ENCODE measurements around the gene PRSS23. TPM values are rescaled to one million over a fixed set of nuclear protein-coding genes. Genes with fewer than 3 reads are reported as not detected.

Gene PRSS23
- total RNA-seq, 4 donors from 2014 or later: 34.5 to 87.2 (median 68.8) TPM

DNA sequence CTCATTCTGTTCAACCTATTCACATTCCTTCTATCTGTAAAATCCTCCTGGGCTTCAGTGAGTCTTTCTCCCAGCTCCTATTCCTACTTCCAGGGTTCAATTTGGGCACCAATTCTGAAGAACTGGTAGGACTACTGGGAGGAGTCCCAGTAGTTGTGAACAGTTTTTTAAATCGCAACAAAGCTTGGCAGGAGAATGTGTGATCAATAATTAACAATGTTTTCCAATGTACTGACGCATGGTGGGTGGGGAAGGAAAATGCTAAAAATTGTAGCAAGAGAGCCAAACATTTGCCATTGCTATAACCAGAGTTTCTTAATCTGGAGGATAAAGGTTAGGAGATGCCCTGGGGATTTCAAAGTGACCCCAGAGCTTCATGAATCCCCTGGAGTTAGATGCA is 27.3 kb upstream of the PRSS23 start:
- Histone ChIP-seq H3K4me3 (no peak overlapping the region), H3K27me3 (no peaks in the 10 kb centered on the region), H3K27ac (no peak overlapping the region), H3K36me3 (no peaks in the 10 kb centered on the region), H3K4me1 (no peaks in the 10 kb centered on the region), H3K9me3 (no peaks in the 10 kb centered on the region)
- no peak for ATAC-seq
- TF ChIP-seq POLR2A (IDR thresholded peaks at IDR 0.05): no peak
- no peak for TF ChIP-seq POLR2AphosphoS5 (IDR thresholded peaks at IDR 0.05)
- TF ChIP-seq EP300 (IDR thresholded peaks at IDR 0.05): no peak
- TF ChIP-seq, protein P1, sequence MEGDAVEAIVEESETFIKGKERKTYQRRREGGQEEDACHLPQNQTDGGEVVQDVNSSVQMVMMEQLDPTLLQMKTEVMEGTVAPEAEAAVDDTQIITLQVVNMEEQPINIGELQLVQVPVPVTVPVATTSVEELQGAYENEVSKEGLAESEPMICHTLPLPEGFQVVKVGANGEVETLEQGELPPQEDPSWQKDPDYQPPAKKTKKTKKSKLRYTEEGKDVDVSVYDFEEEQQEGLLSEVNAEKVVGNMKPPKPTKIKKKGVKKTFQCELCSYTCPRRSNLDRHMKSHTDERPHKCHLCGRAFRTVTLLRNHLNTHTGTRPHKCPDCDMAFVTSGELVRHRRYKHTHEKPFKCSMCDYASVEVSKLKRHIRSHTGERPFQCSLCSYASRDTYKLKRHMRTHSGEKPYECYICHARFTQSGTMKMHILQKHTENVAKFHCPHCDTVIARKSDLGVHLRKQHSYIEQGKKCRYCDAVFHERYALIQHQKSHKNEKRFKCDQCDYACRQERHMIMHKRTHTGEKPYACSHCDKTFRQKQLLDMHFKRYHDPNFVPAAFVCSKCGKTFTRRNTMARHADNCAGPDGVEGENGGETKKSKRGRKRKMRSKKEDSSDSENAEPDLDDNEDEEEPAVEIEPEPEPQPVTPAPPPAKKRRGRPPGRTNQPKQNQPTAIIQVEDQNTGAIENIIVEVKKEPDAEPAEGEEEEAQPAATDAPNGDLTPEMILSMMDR (IDR thresholded peaks at IDR 0.05): no peak
- 68 to 85% methylated on average over 2 of the region's 2 CpGs for WGBS, 2 donors (ENCODE audit: low coverage in 1 of 2)

DNA sequence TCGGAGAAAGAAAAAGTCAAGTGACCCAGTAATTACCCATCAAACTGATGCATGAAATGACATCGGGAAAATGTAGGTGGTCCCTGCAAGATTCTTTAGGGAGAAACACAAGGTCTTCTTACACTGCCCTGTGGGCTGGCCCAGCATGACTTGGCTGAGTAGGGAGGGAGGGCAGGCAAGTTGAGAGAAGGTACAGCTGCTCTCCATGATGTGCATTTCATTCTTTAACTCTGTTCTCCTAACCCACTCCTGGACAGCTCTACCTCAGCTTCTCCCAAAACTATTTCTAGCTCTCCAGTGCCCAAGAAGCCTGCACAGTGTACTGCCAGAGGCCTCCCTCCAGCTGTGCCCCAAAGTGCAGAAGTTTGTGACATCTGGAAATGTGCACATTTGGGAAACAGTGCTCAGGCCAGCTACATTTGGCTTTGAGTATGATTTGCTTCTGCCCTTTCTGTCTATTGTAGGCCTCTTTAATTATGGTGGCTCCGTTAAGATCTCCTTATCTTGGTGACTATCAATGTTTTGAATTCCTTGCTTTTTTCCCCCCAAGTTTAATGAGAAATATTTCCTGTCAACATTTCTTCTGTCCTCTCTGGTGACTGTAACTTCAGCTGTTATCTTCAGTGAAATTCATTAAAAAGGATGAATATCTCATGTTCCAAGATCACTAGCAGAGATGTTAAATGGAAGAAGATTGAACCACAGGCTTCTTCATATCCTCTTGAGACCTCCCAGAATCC is 26.7 kb upstream of the PRSS23 start:
- TF ChIP-seq, protein P1 (IDR thresholded peaks at IDR 0.05): no peak
- no peak for TF ChIP-seq POLR2A (IDR thresholded peaks at IDR 0.05)
- no peak for TF ChIP-seq EP300 (IDR thresholded peaks at IDR 0.05)
- no peak for TF ChIP-seq POLR2AphosphoS5 (IDR thresholded peaks at IDR 0.05)
- no peaks in the 10 kb centered on the region for H3K9me3 ChIP-seq
- ATAC-seq: no peak
- no peaks in the 10 kb centered on the region for H3K36me3 ChIP-seq
- H3K27ac ChIP-seq: no peak overlapping the region
- no peaks in the 10 kb centered on the region for H3K4me1 ChIP-seq
- 75 to 88% methylated on average over 1 to 3 of the region's 3 CpGs for WGBS, 2 donors (ENCODE audit: low coverage in 1 of 2)
- no peak overlapping the region for H3K4me3 ChIP-seq
- H3K27me3 ChIP-seq: no peaks in the 10 kb centered on the region

DNA sequence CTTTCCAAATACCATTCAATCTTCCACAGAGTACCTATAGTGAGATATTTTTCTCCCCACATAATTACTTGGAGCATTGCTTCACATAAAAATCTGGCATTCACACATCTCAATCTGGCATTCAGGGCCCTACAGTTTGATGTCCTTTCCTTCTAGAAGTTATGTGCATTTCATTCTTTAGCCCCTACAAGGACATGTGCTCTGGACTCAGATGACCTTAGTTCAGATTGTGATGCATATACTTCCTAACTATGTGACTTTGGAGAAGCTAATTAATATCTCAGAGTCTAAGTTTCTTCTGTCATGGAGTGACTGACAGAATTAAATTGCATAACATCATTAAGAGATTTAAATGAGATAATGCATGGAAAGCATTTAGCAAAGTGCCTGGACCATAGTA is 25.9 kb upstream of the PRSS23 start:
- Histone ChIP-seq H3K27ac (no peak overlapping the region), H3K4me3 (no peak overlapping the region), H3K36me3 (no peaks in the 10 kb centered on the region), H3K9me3 (no peaks in the 10 kb centered on the region), H3K27me3 (no peaks in the 10 kb centered on the region), H3K4me1 (no peaks in the 10 kb centered on the region)
- no peak for TF ChIP-seq POLR2A (IDR thresholded peaks at IDR 0.05)
- TF ChIP-seq, protein P1 (IDR thresholded peaks at IDR 0.05): no peak
- TF ChIP-seq POLR2AphosphoS5 (IDR thresholded peaks at IDR 0.05): no peak
- TF ChIP-seq EP300 (IDR thresholded peaks at IDR 0.05): no peak
- ATAC-seq: no peak

DNA sequence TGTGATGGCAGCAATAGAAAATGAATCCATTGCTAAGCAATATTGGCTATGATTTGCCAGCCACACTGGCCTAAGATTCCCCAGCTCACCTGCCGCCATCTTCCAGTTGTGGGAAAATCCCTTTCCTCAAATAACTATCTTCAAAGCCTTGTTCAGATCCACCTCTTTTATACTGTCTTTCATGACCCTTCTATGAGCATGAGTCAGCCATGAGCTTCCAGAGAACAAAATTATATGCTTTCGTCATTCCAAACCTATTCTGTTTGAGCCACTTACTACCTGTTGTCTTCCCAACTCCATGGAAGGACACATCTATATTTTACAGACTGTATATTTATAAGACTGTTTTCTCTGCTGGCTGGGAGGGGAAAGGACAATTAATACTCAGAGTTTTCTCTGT is 25.0 kb upstream of the PRSS23 start:
- no peaks in the 10 kb centered on the region for H3K9me3 ChIP-seq
- TF ChIP-seq POLR2A (IDR thresholded peaks at IDR 0.05): no peak
- no peak for TF ChIP-seq POLR2AphosphoS5 (IDR thresholded peaks at IDR 0.05)
- TF ChIP-seq, protein P1 (IDR thresholded peaks at IDR 0.05): no peak
- no peak for TF ChIP-seq EP300 (IDR thresholded peaks at IDR 0.05)
- no peak for ATAC-seq
- WGBS, 2 donors (ENCODE audit: low coverage in 1 of 2): 93 to 94% methylated on average over 2 of the region's 2 CpGs
- H3K4me3 ChIP-seq: no peak overlapping the region
- H3K36me3 ChIP-seq: no peaks in the 10 kb centered on the region
- H3K27me3 ChIP-seq: no peaks in the 10 kb centered on the region
- no peaks in the 10 kb centered on the region for H3K4me1 ChIP-seq
- H3K27ac ChIP-seq: no peak overlapping the region

DNA sequence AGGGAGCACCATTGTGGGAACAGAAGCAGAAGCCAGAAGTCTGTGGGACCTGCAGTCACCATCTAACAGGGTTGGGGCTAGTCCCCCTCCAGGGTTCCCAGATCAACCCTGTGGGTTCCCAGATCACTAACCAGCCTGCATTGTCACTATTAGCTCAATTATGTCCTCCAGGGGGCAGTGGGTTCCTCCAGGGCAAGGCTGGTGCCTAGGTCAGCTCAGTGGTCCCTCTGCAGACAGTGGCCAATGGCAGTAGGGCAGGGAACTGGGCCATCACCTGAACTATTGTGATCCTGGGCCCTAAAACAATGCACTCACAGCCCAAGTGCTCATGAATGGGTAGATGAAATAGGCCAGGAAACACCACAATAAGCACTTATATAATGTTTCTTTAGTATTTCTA is 18.8 kb upstream of the PRSS23 start:
- H3K4me1 ChIP-seq: no peaks in the 10 kb centered on the region
- no peak for TF ChIP-seq EP300 (IDR thresholded peaks at IDR 0.05)
- no peak for TF ChIP-seq POLR2AphosphoS5 (IDR thresholded peaks at IDR 0.05)
- no peak for TF ChIP-seq POLR2A (IDR thresholded peaks at IDR 0.05)
- TF ChIP-seq, protein P1 (IDR thresholded peaks at IDR 0.05): no peak
- ATAC-seq: no peak
- no peaks in the 10 kb centered on the region for H3K9me3 ChIP-seq
- H3K27me3 ChIP-seq: no peaks in the 10 kb centered on the region
- no peak overlapping the region for H3K27ac ChIP-seq
- H3K4me3 ChIP-seq: no peak overlapping the region
- H3K36me3 ChIP-seq: no peaks in the 10 kb centered on the region
